GM12878 (cell line): ENCODE data around the gene RHEB. TPM values are rescaled to one million over a fixed set of nuclear protein-coding genes. Genes with fewer than 3 reads are reported as not detected.

ENCODE experiments used
- ATAC-seq: fragments of 200-7000 bp; cut with Tn5 transposase; 3 replicates; pipeline ENCODE4 v1.9.1; 2020; ENCODE audit warnings: mild to moderate bottlenecking, moderate library complexity
- BruUV-seq: library from RNA; stranded (reverse); fragments of 400-500 nt; replicated peaks from 2 replicates; lab custom pipeline; 2021; lab: Mats Ljungman, UMichigan
- CTCF ChIA-PET: fragments of 300-600 bp; sonication (Branson Sonifier 250); formaldehyde crosslinking; extraction: SDS; loops from one replicate; lab custom pipeline; 2021; ENCODE audit warnings: inconsistent platforms; lab: Yijun Ruan, JAX
- POLR2A ChIA-PET: fragments of 350-600 bp; formaldehyde crosslinking; extraction: SDS; loops from one replicate; lab custom pipeline; 2021; ENCODE audit warnings: inconsistent platforms; lab: Charles Lee
- RAD21 ChIA-PET: fragments of 300-600 bp; sonication (Branson Sonifier 250); formaldehyde crosslinking; loops from one replicate; lab custom pipeline; 2023; ENCODE audit warnings: antibody characterized with exemption; ENCODE audit not compliant: unreplicated experiment; lab: Charles Lee
- SMC1A ChIA-PET: fragments of 300-600 bp; sonication (Branson Sonifier 250); formaldehyde crosslinking; loops from one replicate; lab custom pipeline; 2023; ENCODE audit not compliant: unreplicated experiment, uncharacterized antibody; lab: Charles Lee
- DNase-seq: peaks from one replicate; pipeline ENCODE4 v3.0.0-alpha.2; 2011; ENCODE audit warnings: low read depth, low spot score
- FAIRE-seq: peaks from 3 replicates; lab custom pipeline; 2011; peaks lifted over from hg19 to GRCh38; lab: Jason Lieb, UNC
- H2AFZ ChIP-seq: 2 replicates; pipeline ENCODE4 v1.6.0; 2011; ENCODE audit warnings: low read depth, low read length, control low read depth; ENCODE audit not compliant: control insufficient read depth
- H3K27ac ChIP-seq: 2 replicates; pipeline ENCODE4 v1.5.1; 2011; ENCODE audit warnings: control low read depth; ENCODE audit not compliant: control insufficient read depth, insufficient read depth
- H3K27me3 ChIP-seq, 2 experiments: replicated peaks in 1 of 2; 2 replicates each; pipeline versions ENCODE4 v1.6.0 to v1.6.1; 2011; ENCODE audit warnings: low read length in 1 of 2; ENCODE audit not compliant: control insufficient read depth in 2 of 2, insufficient read depth in 2 of 2
- H3K36me3 ChIP-seq, 2 experiments: 2 replicates each; pipeline ENCODE4 v1.5.1; 2011; ENCODE audit warnings: low read length in 1 of 2; ENCODE audit not compliant: control insufficient read depth in 2 of 2, insufficient read depth in 2 of 2
- H3K4me1 ChIP-seq: 2 replicates; pipeline ENCODE4 v1.6.1; 2011; ENCODE audit warnings: mild to moderate bottlenecking, low read length, moderate library complexity, mixed read lengths; ENCODE audit not compliant: control insufficient read depth, insufficient read depth
- H3K4me2 ChIP-seq: 2 replicates; pipeline ENCODE4 v1.6.0; 2011; ENCODE audit warnings: control low read depth; ENCODE audit not compliant: control insufficient read depth, insufficient read depth
- H3K4me3 ChIP-seq: fragments of 200-600 bp; sonication (generic); 2 replicates; pipeline ENCODE4 v1.5.1; 2016
- H3K79me2 ChIP-seq: 2 replicates; pipeline ENCODE4 v1.6.0; 2011; ENCODE audit warnings: low read length; ENCODE audit not compliant: control insufficient read depth, insufficient read depth
- H3K9ac ChIP-seq: 2 replicates; pipeline ENCODE4 v1.8.0; 2011; ENCODE audit warnings: low read length, control low read depth, mixed read lengths; ENCODE audit not compliant: control insufficient read depth, insufficient read depth
- H3K9me3 ChIP-seq: replicated peaks from 3 replicates; pipeline ENCODE4 v1.5.1; 2011; ENCODE audit warnings: mild to moderate bottlenecking, low read length; ENCODE audit not compliant: control insufficient read depth, insufficient read depth
- H4K20me1 ChIP-seq: 2 replicates; pipeline ENCODE4 v1.6.0; 2011; ENCODE audit not compliant: control insufficient read depth, insufficient read depth
- ELK1 ChIP-seq: IDR thresholded peaks from 2 replicates; pipeline ENCODE4 v1.6.1; 2012; ENCODE audit warnings: low read depth, low read length, improper control_type of control experiment
- ETV6 ChIP-seq, 2 experiments: fragments of 450-650 bp in 1 of 2; IDR thresholded peaks in 1 of 2; conservative IDR thresholded peaks in 1 of 2; 2 replicates each; pipeline ENCODE4 v1.6.1; 2014; ENCODE audit warnings: antibody characterized with exemption in 1 of 2, borderline replicate concordance in 1 of 2, low read depth in 1 of 2, mild to moderate bottlenecking in 1 of 2, moderate library complexity in 1 of 2
- POLR2AphosphoS5 ChIP-seq: IDR thresholded peaks from 2 replicates; pipeline ENCODE4 v1.6.1; 2011; ENCODE audit warnings: mild to moderate bottlenecking, low read length, inconsistent platforms
- RELA ChIP-seq: fragments of 450-650 bp; IDR thresholded peaks from 2 replicates; pipeline ENCODE4 v1.8.0; 2014; ENCODE audit warnings: borderline replicate concordance; ENCODE audit not compliant: partially characterized antibody
- ZZZ3 ChIP-seq: IDR thresholded peaks from 2 replicates; pipeline ENCODE4 v1.6.1; 2011; ENCODE audit warnings: low read depth; ENCODE audit not compliant: control insufficient read depth, insufficient read length
- WGBS: methylation state at CpG from one replicate; pipeline ENCODE4 v1.1.6; 2016; ENCODE audit warnings: low lambda C conversion rate; ENCODE audit not compliant: insufficient replicate concordance, insufficient coverage; ENCODE audit errors: missing lambda C conversion rate; 5-methylcytosine and 5-hydroxymethylcytosine counted together
- in situ Hi-C: fragments of 300-500 bp; cut with MboI; formaldehyde crosslinking; loops from 9 replicates; pipeline ENCODE4 v1.14.3; 2018; ENCODE audit warnings: mixed read lengths
- intact Hi-C: fragments of 100-400 bp; cut with micrococcal nuclease; formaldehyde crosslinking; loops from one replicate; pipeline ENCODE4 v1.14.2; 2022; ENCODE audit not compliant: unreplicated experiment
- polyA plus RNA-seq, 11 experiments: library from polyadenylated mRNA; depleted of rRNA in 4 of 11; unstranded in 6 of 11; stranded (reverse) in 5 of 11; fragments of >200 nt; fragmentation: Nextera tagmentation in 4 of 11; fragmentation: Illumina TruSeq in 1 of 11; extraction: Ambion mirVana in 4 of 11; extraction: Trizol in 1 of 11; gene quantifications; 1 replicate in 1 of 11; 2 replicates in 10 of 11; pipeline versions ENCODE4 v1.2.1 to v1.2.3, GENCODE V29; 2011 to 2016; ENCODE audit warnings: inconsistent platforms in 2 of 11, missing spikeins in 2 of 11, low read depth in 1 of 11
- total RNA-seq, 4 experiments: library from RNA; depleted of rRNA in 3 of 4; stranded (reverse); fragments of >200 nt in 3 of 4; fragmentation: Illumina TruSeq in 1 of 4; extraction: Trizol in 1 of 4; gene quantifications; 2 replicates each; pipeline versions ENCODE4 v1.2.1 to v1.2.3, GENCODE V29; 2013 to 2021

Gene RHEB
- total and polyA plus RNA-seq, 10 of the 15 experiments (the other 5 are each of a cell fraction or from before 2014, with no cell fraction given): 6.2 to 67.8 (median 38.0) TPM

GRCh38 chr7:151493083-151493482 lies 26.6 kb downstream of the RHEB start:
- no peak for FAIRE-seq

More at GRCh38 chr7:151493083-151493482, 26.6 kb downstream of the RHEB start:
- H3K9ac ChIP-seq: no peak overlapping the region
- no peaks in the 10 kb centered on the region for H3K9me3 ChIP-seq
- no peaks in the 10 kb centered on the region for H3K27me3 ChIP-seq
- no peak for TF ChIP-seq RELA
- TF ChIP-seq ETV6 (conservative IDR thresholded peaks at IDR 0.05 in 1 of 2, IDR thresholded peaks at IDR 0.05 in 1 of 2; ENCODE audit: borderline replicate concordance in 1 of 2, low read depth in 1 of 2): no peak
- peak; percentile 39; the same call in 1 of the 2 replicates for TF ChIP-seq POLR2AphosphoS5
- no peak for TF ChIP-seq ZZZ3
- TF ChIP-seq ELK1: no peak
- TF ChIP-seq, all 136 proteins: peak for 1
- in situ Hi-C loops: no loop called here
- ATAC-seq (no peak), DNase-seq (no peak)
- CTCF ChIA-PET: interaction anchor here (1.0 to 1.3 kb wide), 2 partner anchors 15 to 16 kb away, joined by 3 read pairs; no protein-coding TSS in a partner anchor
- H3K4me3 ChIP-seq: no peak overlapping the region
- SMC1A ChIA-PET: interaction anchor here (1.3 to 2.1 kb wide), 2 partner anchors 13 to 20 kb away, joined by 3 to 6 read pairs; no protein-coding TSS in a partner anchor
- H3K36me3 ChIP-seq: peaks cover 9 to 18% of the 10 kb centered on the region in 2 experiments
- H2AFZ ChIP-seq: no peak overlapping the region
- no peak overlapping the region for H3K4me2 ChIP-seq
- peaks cover 3% of the 10 kb centered on the region; the same call in 1 of the 2 replicates for H4K20me1 ChIP-seq
- H3K79me2 ChIP-seq: peaks cover 72% of the 10 kb centered on the region
- H3K4me1 ChIP-seq: peaks cover 17% of the 10 kb centered on the region
- intact Hi-C loops: no loop called here
- BruUV-seq: no TSS peak
- whole genome bisulfite sequencing: over 99% methylated on average over 8 of the region's 8 CpGs
- no peak overlapping the region for H3K27ac ChIP-seq
- RAD21 ChIA-PET: no interaction called here
- POLR2A ChIA-PET: no interaction called here
